HG03060 (cell line): ENCODE measurements around the gene GAK.
"Not testable (repeated sequence)": the region's sequence is repeated elsewhere in the genome, so short reads cannot be mapped to it uniquely, and the experiment has no call there.

Source experiments
- ATAC-seq: cut with Tn5 transposase; IDR thresholded peaks from one replicate; pipeline ENCODE4 v1.9.1; 2021; ENCODE audit warnings: low read depth, moderate number of reproducible peaks; ENCODE audit not compliant: unreplicated experiment

GAK gene

GRCh38 chr4:954211-955020 lies 22.3 kb upstream of the GAK start:
- ATAC-seq, result no peak

GRCh38 chr4:953574-953915 lies 21.4 kb upstream of the GAK start:
- no peak for ATAC-seq

GRCh38 chr4:952881-953573 lies 20.9 kb upstream of the GAK start:
- no peak for ATAC-seq

- ATAC-seq, result no peak
These were observed 19.7 kb upstream of the GAK start for GRCh38 chr4:951594-952468.

GRCh38 chr4:951186-951585 lies 19.1 kb upstream of the GAK start:
- no peak for ATAC-seq

GRCh38 chr4:950136-951020 lies 18.3 kb upstream of the GAK start:
- ATAC-seq, result no peak

GRCh38 chr4:949656-950055 lies 17.5 kb upstream of the GAK start:
- ATAC-seq, result no peak

GRCh38 chr4:948936-949300 lies 16.8 kb upstream of the GAK start:
- ATAC-seq, result no peak

- no peak for ATAC-seq
These were observed 16.2 kb upstream of the GAK start for GRCh38 chr4:948101-948935.

GRCh38 chr4:947491-947971 lies 15.4 kb upstream of the GAK start:
- ATAC-seq, result no peak

GRCh38 chr4:946517-947471 lies 14.7 kb upstream of the GAK start:
- no peak for ATAC-seq

- ATAC-seq, result no peak
These were observed 14.0 kb upstream of the GAK start for GRCh38 chr4:946103-946450.

- no peak for ATAC-seq
These were observed 13.4 kb upstream of the GAK start for GRCh38 chr4:945274-946102.

GRCh38 chr4:939508-939907 lies 7.4 kb upstream of the GAK start:
- ATAC-seq, result not testable (repeated sequence)

GRCh38 chr4:932713-933070 lies 576 bp upstream of the GAK start:
- no peak for ATAC-seq

GRCh38 chr4:931194-931959 lies 739 bp downstream of the GAK start:
- no peak for ATAC-seq

- no peak for ATAC-seq
These were observed 1.3 kb downstream of the GAK start for GRCh38 chr4:930827-931193.
